K562 (cell line): ENCODE results near the gene SORCS2.

Source experiments
- CTCF ChIP-seq, 3 experiments: IDR thresholded peaks in 2 of 3; conservative IDR thresholded peaks in 1 of 3; 2 replicates each; pipeline ENCODE4 v1.5.1; 2011 to 2012; ENCODE audit warnings: low read length in 3 of 3, mild to moderate bottlenecking in 3 of 3, control low read depth in 2 of 3, improper control_type of control experiment in 1 of 3, inconsistent platforms in 1 of 3, low read depth in 1 of 3, mixed read lengths in 1 of 3, moderate library complexity in 1 of 3; ENCODE audit not compliant: insufficient read depth in 2 of 3
- CTCFL ChIP-seq: IDR thresholded peaks from 2 replicates; pipeline ENCODE4 v1.6.1; 2011; ENCODE audit warnings: borderline replicate concordance, low read depth, mild to moderate bottlenecking, moderate library complexity, low read length; ENCODE audit not compliant: insufficient read depth, poor library complexity, severe bottlenecking
- EP300 ChIP-seq: IDR thresholded peaks from 2 replicates; pipeline ENCODE4 v1.6.1; 2012; ENCODE audit warnings: low read length, improper control_type of control experiment
- FOXA1 ChIP-seq: fragments of 450-650 bp; IDR thresholded peaks from 2 replicates; pipeline ENCODE4 v1.6.1; 2016; ENCODE audit warnings: mild to moderate bottlenecking, borderline replicate concordance
- FOXM1 ChIP-seq, 2 experiments: fragments of 450-650 bp in 1 of 2; sonication (generic) in 1 of 2; formaldehyde crosslinking in 1 of 2; IDR thresholded peaks; 2 replicates each; pipeline versions ENCODE4 v1.6.1 to v1.9.0; 2017 to 2022; ENCODE audit warnings: low read depth in 2 of 2, mild to moderate bottlenecking in 2 of 2, missing genetic modification reagents in 1 of 2, moderate library complexity in 1 of 2
- HDAC3 ChIP-seq: fragments of 450-650 bp; IDR thresholded peaks from 2 replicates; pipeline ENCODE4 v1.6.1; 2018; ENCODE audit warnings: borderline replicate concordance, mild to moderate bottlenecking, moderate library complexity; ENCODE audit not compliant: partially characterized antibody
- IRF1 ChIP-seq: sonication (generic); formaldehyde crosslinking; IDR thresholded peaks from 2 replicates; pipeline ENCODE4 v1.8.0; 2022; ENCODE audit warnings: missing genetic modification reagents, mild to moderate bottlenecking, borderline replicate concordance
- SAP30 ChIP-seq: fragments of 200-600 bp; sonication (generic); IDR thresholded peaks from 2 replicates; pipeline ENCODE4 v1.6.1; 2012; ENCODE audit warnings: borderline replicate concordance, low read depth, mild to moderate bottlenecking, moderate library complexity, low read length, control low read depth, inconsistent platforms; ENCODE audit not compliant: insufficient read depth, poor library complexity, severe bottlenecking
- SIN3B ChIP-seq: fragments of 450-650 bp; IDR thresholded peaks from 2 replicates; pipeline ENCODE4 v1.6.1; 2017; ENCODE audit warnings: low read depth, mild to moderate bottlenecking, moderate library complexity
- TAF1 ChIP-seq: IDR thresholded peaks from 2 replicates; pipeline ENCODE4 v1.6.1; 2011; ENCODE audit warnings: mild to moderate bottlenecking, low read length, moderate library complexity; ENCODE audit not compliant: insufficient read depth, control insufficient read depth, severe bottlenecking; ENCODE audit errors: extremely low read depth
- ZBTB33 ChIP-seq: sonication (generic); formaldehyde crosslinking; IDR thresholded peaks from 2 replicates; pipeline ENCODE4 v1.8.1; 2023; ENCODE audit warnings: mild to moderate bottlenecking, missing genetic modification reagents
- ZBTB8A ChIP-seq: fragments of 450-650 bp; IDR thresholded peaks from 2 replicates; pipeline ENCODE4 v1.6.1; 2018; ENCODE audit warnings: mild to moderate bottlenecking, moderate library complexity; ENCODE audit not compliant: partially characterized antibody
- ZNF639 ChIP-seq, 2 experiments: fragments of 200-800 bp in 1 of 2; sonication (Bioruptor generic) in 1 of 2; sonication (generic) in 1 of 2; formaldehyde crosslinking in 1 of 2; IDR thresholded peaks in 1 of 2; conservative IDR thresholded peaks in 1 of 2; 2 replicates each; pipeline versions ENCODE4 v1.5.0 to v1.6.1; 2016 to 2020; ENCODE audit warnings: missing compliant biosample characterization in 1 of 2, missing genetic modification characterization in 1 of 2, missing genetic modification reagents in 1 of 2

GRCh38 chr4:7156761-7157488, 35.4 kb upstream of the SORCS2 start:
- TF ChIP-seq CTCF (IDR thresholded peaks at IDR 0.05 in 2 of 3, conservative IDR thresholded peaks at IDR 0.05 in 1 of 3; ENCODE audit: insufficient read depth in 2 of 3, low read depth in 1 of 3, low read length in 3 of 3), result peak; percentile 34 to 71 (median 49)
- no peak for TF ChIP-seq SIN3B
- TF ChIP-seq ZBTB8A, result no peak
- no peak for TF ChIP-seq CTCFL
- TF ChIP-seq TAF1, result no peak
- TF ChIP-seq SAP30, result no peak
- no peak for TF ChIP-seq FOXM1 (IDR thresholded peaks at IDR 0.05; ENCODE audit: low read depth)
- no peak for TF ChIP-seq FOXM1 (CRISPR knock-in tag; IDR thresholded peaks at IDR 0.05; ENCODE audit: low read depth)
- TF ChIP-seq ZNF639 (CRISPR knock-in tag; conservative IDR thresholded peaks at IDR 0.05 in 1 of 2, IDR thresholded peaks at IDR 0.05 in 1 of 2), result no peak
- no peak for TF ChIP-seq FOXA1
- no peak for TF ChIP-seq ZBTB33 (CRISPR knock-in tag)
- TF ChIP-seq HDAC3, result no peak
- no peak for TF ChIP-seq IRF1 (CRISPR knock-in tag)
- TF ChIP-seq EP300, result no peak
